Measurements from ENCODE around the gene VWA3B.

GRCh38 chr2:98297817-98298682 lies 211.1 kb downstream of the VWA3B start:
- no peak for TF ChIP-seq POLR2A (IDR thresholded peaks at IDR 0.05; ENCODE audit: low read depth, low read length)
- no peak for TF ChIP-seq CTCF (IDR thresholded peaks at IDR 0.05; ENCODE audit: extremely low read depth in 1 of 2, insufficient read depth in 1 of 2, low read depth in 1 of 2, low read length in 2 of 2)
- TF ChIP-seq EZH2 (IDR thresholded peaks at IDR 0.05; ENCODE audit: borderline replicate concordance, low read depth, low read length, severe bottlenecking), result no peak
- no peak for TF ChIP-seq MYC (IDR thresholded peaks at IDR 0.05; ENCODE audit: low read depth, low read length)
- TF ChIP-seq JUN (IDR thresholded peaks at IDR 0.05; ENCODE audit: borderline replicate concordance, insufficient read depth, insufficient read length, low read depth), result peak; percentile 49

Data from endothelial cell of umbilical vein (primary cell).